Activated gamma-delta T cell treated with anti-CD3 and anti-CD28 coated beads, Interleukin-2, amount 50 U/mL, for 16 hours (primary cell): ENCODE data around the gene TM7SF3.
"Not testable (repeated sequence)": the region's sequence is repeated elsewhere in the genome, so short reads cannot be mapped to it uniquely, and the experiment has no call there.

Experiments used
- DNase-seq: peaks from one replicate; pipeline ENCODE4 v3.0.0-alpha.2; 2020; ENCODE audit warnings: low read depth

Gene TM7SF3

GRCh38 chr12:27014085-27014858, at the start of gene TM7SF3:
TM7SF3 (minus strand) TSS chr12:27014384; CDS start chr12:27014168, 216 bp downstream.
- peak; percentile 91 for DNase-seq

GRCh38 chr12:27063250-27063851, 49.2 kb upstream of the TM7SF3 start:
- DNase-seq: no peak

- DNase-seq: no peak
Observed at GRCh38 chr12:27061317-27061716, 47.1 kb upstream of the TM7SF3 start.

GRCh38 chr12:27060740-27061139, 46.6 kb upstream of the TM7SF3 start:
- DNase-seq: no peak

- no peak for DNase-seq
Observed at GRCh38 chr12:27057543-27057942, 43.4 kb upstream of the TM7SF3 start.

GRCh38 chr12:27055966-27056365, 41.8 kb upstream of the TM7SF3 start:
- DNase-seq: no peak

GRCh38 chr12:27052742-27053141, 38.6 kb upstream of the TM7SF3 start:
- DNase-seq: no peak

GRCh38 chr12:27052176-27052575, 38.0 kb upstream of the TM7SF3 start:
- no peak for DNase-seq

GRCh38 chr12:27048822-27049752, 34.9 kb upstream of the TM7SF3 start:
- DNase-seq: no peak

- DNase-seq: not testable (repeated sequence)
Observed at GRCh38 chr12:27042018-27042417, 27.8 kb upstream of the TM7SF3 start.

- DNase-seq: not testable (repeated sequence)
Observed at GRCh38 chr12:27040637-27041036, 26.5 kb upstream of the TM7SF3 start.

GRCh38 chr12:27034607-27035293, 20.6 kb upstream of the TM7SF3 start:
- DNase-seq: no peak

GRCh38 chr12:27032679-27033078, 18.5 kb upstream of the TM7SF3 start:
- DNase-seq: no peak

GRCh38 chr12:27031531-27031930, 17.3 kb upstream of the TM7SF3 start:
- DNase-seq: no peak

- DNase-seq: no peak
Observed at GRCh38 chr12:27026257-27026656, 12.1 kb upstream of the TM7SF3 start.

- DNase-seq: no peak
Observed at GRCh38 chr12:27025116-27025515, 10.9 kb upstream of the TM7SF3 start.

GRCh38 chr12:27024291-27024690, 10.1 kb upstream of the TM7SF3 start:
- DNase-seq: no peak

GRCh38 chr12:27020761-27021160, 6.6 kb upstream of the TM7SF3 start:
- no peak for DNase-seq

GRCh38 chr12:27018037-27018436, 3.9 kb upstream of the TM7SF3 start:
- DNase-seq: no peak

- not testable (repeated sequence) for DNase-seq
Observed at GRCh38 chr12:27017163-27017823, 3.1 kb upstream of the TM7SF3 start.

- DNase-seq: no peak
Observed at GRCh38 chr12:27015730-27016076, 1.5 kb upstream of the TM7SF3 start.
